Gastrocnemius medialis (tissue), 4 donors: ENCODE data around the gene TNNI3K. TPM values are rescaled to one million over a fixed set of nuclear protein-coding genes. Genes with fewer than 3 reads are reported as not detected.
A peak's percentile ranks its signal among the peaks of the same experiment; 100 is the strongest.

Source experiments
- ATAC-seq, 2 donors: fragments of 150-250 bp; one replicate each; pipeline ENCODE4 v1.9.1; 2016
- DNase-seq, 2 donors: peaks; one replicate each; pipeline ENCODE4 v3.0.0-alpha.2; 2019
- H3K27ac ChIP-seq, 4 donors: fragments of 200-600 bp; sonication (generic); 1 replicate in 1 of 4; 2 replicates in 3 of 4; pipeline ENCODE4 v1.5.1; 2016 to 2018; ENCODE audit warnings: mild to moderate bottlenecking in 2 of 4, moderate library complexity in 1 of 4
- H3K27me3 ChIP-seq, 3 donors: fragments of 200-600 bp; sonication (generic) in 2 of 3; 1 replicate in 1 of 3; 2 replicates in 2 of 3; pipeline versions ENCODE4 v1.5.1 to v1.6.0; 2016 to 2019; ENCODE audit warnings: mild to moderate bottlenecking in 1 of 3, moderate library complexity in 1 of 3
- H3K36me3 ChIP-seq, 2 donors: fragments of 200-600 bp; sonication (generic) in 1 of 2; one replicate each; pipeline ENCODE4 v1.5.1; 2017 to 2018
- H3K4me1 ChIP-seq, 2 donors: fragments of 200-600 bp; sonication (generic) in 1 of 2; one replicate each; pipeline ENCODE4 v1.5.1; 2016 to 2017; ENCODE audit warnings: mild to moderate bottlenecking in 2 of 2
- H3K4me3 ChIP-seq, 4 donors: fragments of 200-600 bp; sonication (generic) in 3 of 4; 1 replicate in 1 of 4; 2 replicates in 3 of 4; pipeline ENCODE4 v1.5.1; 2016 to 2019; ENCODE audit warnings: mild to moderate bottlenecking in 2 of 4
- H3K9me3 ChIP-seq, 3 donors: fragments of 200-600 bp; sonication (generic) in 2 of 3; 1 replicate in 1 of 3; 2 replicates in 2 of 3; pipeline ENCODE4 v1.5.1; 2016 to 2019
- POLR2A ChIP-seq, 2 donors: fragments of 450-650 bp; IDR thresholded peaks; one replicate each; pipeline ENCODE4 v1.6.1; 2017; ENCODE audit warnings: antibody characterized with exemption in 2 of 2, mild to moderate bottlenecking in 2 of 2, moderate library complexity in 2 of 2
- in situ Hi-C, 4 donors: fragments of 200-750 bp; cut with MboI; loops; one replicate each; pipeline versions ENCODE4 v1.15.0 to v1.8.0; 2017; ENCODE audit warnings: low sequenced_read_pairs in 4 of 4
- intact Hi-C: fragments of 100-400 bp; cut with DNase I; formaldehyde crosslinking; loops from one replicate; pipeline ENCODE4 v1.15.1; 2023; ENCODE audit warnings: low total_unique reads
- total RNA-seq, 4 donors: library from RNA; depleted of rRNA; stranded (reverse); fragments of >200 nt; gene quantifications; one replicate each; pipeline versions ENCODE4 v1.1.0 to v1.2.3, GENCODE V29; 2016
- TF ChIP-seq, protein P1 (sequence below), 5 experiments: fragments of 450-650 bp in 3 of 5; fragments of 200-600 bp in 2 of 5; sonication (generic) in 2 of 5; IDR thresholded peaks in 4 of 5; conservative IDR thresholded peaks in 1 of 5; 1 replicate in 4 of 5; 2 replicates in 1 of 5; pipeline ENCODE4 v1.5.1; 2016 to 2019; ENCODE audit warnings: antibody characterized with exemption in 5 of 5, mild to moderate bottlenecking in 3 of 5, moderate library complexity in 3 of 5

The TNNI3K gene
- total RNA-seq, 4 donors from 2014 or later = 0.39 to 8.6 (median 4.0) TPM

DNA sequence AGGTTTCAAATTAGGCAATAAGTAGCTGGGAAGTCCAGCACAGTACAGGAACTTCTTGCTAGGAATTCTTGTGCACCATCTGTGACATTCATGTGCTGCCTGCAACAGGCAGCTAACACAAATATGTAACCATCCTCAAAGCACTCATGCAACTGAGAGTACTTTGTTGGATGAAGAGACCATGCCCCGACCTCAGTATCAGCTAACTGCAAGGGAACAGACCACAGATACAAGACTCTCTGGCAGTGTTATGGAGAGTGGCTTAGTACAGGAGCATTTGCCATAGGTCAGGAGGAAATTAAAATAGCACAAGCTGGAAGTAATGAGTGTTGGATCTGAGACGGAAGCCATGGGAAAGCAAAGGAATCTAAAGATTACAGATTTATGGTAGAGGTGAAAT lies 153.7 kb downstream of the TNNI3K start:
- in situ Hi-C loops = no loop called here
- no peak for ATAC-seq
- Histone ChIP-seq H3K4me1 (no peaks in the 10 kb centered on the region), H3K36me3 (no peaks in the 10 kb centered on the region), H3K9me3 (no peaks in the 10 kb centered on the region), H3K27me3 (no peaks in the 10 kb centered on the region), H3K4me3 (no peak overlapping the region), H3K27ac (no peak overlapping the region)
- TF ChIP-seq POLR2A (IDR thresholded peaks at IDR 0.05) = no peak
- TF ChIP-seq, protein P1, sequence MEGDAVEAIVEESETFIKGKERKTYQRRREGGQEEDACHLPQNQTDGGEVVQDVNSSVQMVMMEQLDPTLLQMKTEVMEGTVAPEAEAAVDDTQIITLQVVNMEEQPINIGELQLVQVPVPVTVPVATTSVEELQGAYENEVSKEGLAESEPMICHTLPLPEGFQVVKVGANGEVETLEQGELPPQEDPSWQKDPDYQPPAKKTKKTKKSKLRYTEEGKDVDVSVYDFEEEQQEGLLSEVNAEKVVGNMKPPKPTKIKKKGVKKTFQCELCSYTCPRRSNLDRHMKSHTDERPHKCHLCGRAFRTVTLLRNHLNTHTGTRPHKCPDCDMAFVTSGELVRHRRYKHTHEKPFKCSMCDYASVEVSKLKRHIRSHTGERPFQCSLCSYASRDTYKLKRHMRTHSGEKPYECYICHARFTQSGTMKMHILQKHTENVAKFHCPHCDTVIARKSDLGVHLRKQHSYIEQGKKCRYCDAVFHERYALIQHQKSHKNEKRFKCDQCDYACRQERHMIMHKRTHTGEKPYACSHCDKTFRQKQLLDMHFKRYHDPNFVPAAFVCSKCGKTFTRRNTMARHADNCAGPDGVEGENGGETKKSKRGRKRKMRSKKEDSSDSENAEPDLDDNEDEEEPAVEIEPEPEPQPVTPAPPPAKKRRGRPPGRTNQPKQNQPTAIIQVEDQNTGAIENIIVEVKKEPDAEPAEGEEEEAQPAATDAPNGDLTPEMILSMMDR (IDR thresholded peaks at IDR 0.05 in 4 of 5, conservative IDR thresholded peaks at IDR 0.05 in 1 of 5) = no peak
- intact Hi-C loops = no loop called here
- DNase-seq = no peak

DNA sequence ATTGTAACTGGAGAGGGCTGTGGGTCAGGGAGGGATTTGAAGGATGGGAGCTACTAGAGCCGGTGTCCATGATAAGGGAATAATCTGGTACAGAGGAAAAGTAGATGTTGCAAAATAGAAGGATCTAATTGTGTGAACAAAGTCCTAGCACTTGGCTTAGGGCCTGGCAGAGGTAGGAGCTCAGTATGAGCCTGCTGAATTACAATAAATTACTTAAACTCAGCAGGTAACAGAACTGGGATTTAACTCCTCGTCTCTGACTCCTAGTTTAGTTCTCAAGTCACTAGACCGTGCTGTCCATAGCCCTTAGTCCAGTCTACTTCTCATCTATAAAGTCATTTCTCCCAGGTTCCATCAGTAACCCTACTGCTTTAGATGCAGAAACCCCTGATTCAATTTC lies 157.0 kb downstream of the TNNI3K start:
- H3K27me3 ChIP-seq = no peaks in the 10 kb centered on the region
- H3K9me3 ChIP-seq = no peaks in the 10 kb centered on the region
- TF ChIP-seq POLR2A (IDR thresholded peaks at IDR 0.05) = no peak
- TF ChIP-seq, protein P1 (IDR thresholded peaks at IDR 0.05 in 4 of 5, conservative IDR thresholded peaks at IDR 0.05 in 1 of 5) = no peak
- no peak for ATAC-seq
- H3K36me3 ChIP-seq = no peaks in the 10 kb centered on the region
- H3K27ac ChIP-seq = no peak overlapping the region
- H3K4me1 ChIP-seq = no peaks in the 10 kb centered on the region
- no peak overlapping the region for H3K4me3 ChIP-seq
- intact Hi-C loops = no loop called here
- no peak for DNase-seq
- in situ Hi-C loops = no loop called here

DNA sequence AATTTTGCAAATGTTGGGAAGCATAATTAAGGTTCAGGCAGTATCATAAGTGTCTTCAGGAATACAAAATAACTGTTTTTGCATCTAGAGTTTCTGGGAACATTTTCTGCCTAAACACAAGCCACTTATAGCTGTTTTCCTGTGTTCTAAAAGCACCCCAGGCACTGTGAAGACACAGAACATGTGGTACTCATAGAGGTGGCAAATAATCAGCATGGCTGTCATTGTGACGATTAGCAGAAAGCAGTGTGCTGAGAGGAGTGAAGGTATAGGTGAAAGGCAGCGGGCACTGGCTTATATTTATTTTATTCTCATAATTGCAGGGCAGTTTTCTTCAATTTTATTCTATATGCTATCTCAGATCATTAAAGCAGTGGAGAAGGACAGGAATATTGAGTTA lies 157.7 kb downstream of the TNNI3K start:
- no peak for DNase-seq
- in situ Hi-C loops = no loop called here
- no peak for ATAC-seq

DNA sequence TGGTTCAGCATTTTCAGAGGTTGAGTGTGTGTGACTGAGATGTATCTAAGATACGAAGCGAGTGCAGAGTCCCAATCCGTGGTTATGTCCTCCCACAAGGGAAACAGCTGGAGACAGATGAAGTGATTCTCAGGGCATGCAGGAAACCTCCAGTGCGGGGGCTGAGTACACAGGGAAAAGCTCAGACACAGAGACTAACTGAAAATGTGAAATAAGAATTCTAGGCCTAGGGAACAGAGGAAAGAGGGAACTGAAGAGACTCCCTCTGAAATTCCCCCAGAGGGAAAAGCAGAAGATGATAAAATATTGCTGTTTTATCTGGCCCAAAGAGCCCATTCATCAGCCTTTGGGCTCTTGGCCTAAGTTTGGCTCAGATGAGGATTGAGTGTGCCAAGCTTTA lies 160.4 kb downstream of the TNNI3K start:
- TF ChIP-seq, protein P1 (IDR thresholded peaks at IDR 0.05 in 4 of 5, conservative IDR thresholded peaks at IDR 0.05 in 1 of 5) = no peak
- TF ChIP-seq POLR2A (IDR thresholded peaks at IDR 0.05) = no peak
- intact Hi-C loops (no loop called here), in situ Hi-C loops (no loop called here)
- no peaks in the 10 kb centered on the region for H3K4me1 ChIP-seq
- H3K36me3 ChIP-seq = no peaks in the 10 kb centered on the region
- peak overlapping the region in 1 of 4 donors; percentile 46 for H3K27ac ChIP-seq
- no peak for DNase-seq
- no peaks in the 10 kb centered on the region for H3K9me3 ChIP-seq
- no peaks in the 10 kb centered on the region for H3K27me3 ChIP-seq
- H3K4me3 ChIP-seq = no peak overlapping the region
- no peak for ATAC-seq

More for the DNA sequence above, 157.7 kb downstream of the TNNI3K start:
- TF ChIP-seq, protein P1 (IDR thresholded peaks at IDR 0.05 in 4 of 5, conservative IDR thresholded peaks at IDR 0.05 in 1 of 5) = no peak
- Histone ChIP-seq H3K36me3 (no peaks in the 10 kb centered on the region), H3K4me3 (no peak overlapping the region), H3K27ac (no peak overlapping the region), H3K4me1 (no peaks in the 10 kb centered on the region), H3K27me3 (no peaks in the 10 kb centered on the region), H3K9me3 (no peaks in the 10 kb centered on the region)
- intact Hi-C loops = no loop called here

DNA sequence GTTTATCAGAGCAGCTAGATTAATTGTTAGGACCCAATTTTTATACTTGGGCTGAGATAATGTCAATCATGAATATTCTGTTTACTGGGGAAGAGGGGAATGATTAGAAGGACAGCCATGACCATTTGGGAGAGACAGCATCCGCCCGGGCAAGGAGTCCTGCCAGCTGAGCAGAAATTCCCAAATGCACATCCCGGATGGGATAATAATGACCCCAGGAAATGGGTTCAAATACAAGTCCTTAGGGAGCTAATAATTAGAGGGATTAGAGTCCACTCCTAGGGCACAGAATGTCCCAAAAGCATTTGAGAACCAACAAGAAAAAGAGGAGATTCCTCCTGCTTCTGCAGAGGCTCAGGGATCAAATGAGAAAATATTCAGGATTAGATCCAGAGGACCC lies 161.3 kb downstream of the TNNI3K start:
- H3K36me3 ChIP-seq = no peaks in the 10 kb centered on the region
- H3K9me3 ChIP-seq = no peaks in the 10 kb centered on the region
- in situ Hi-C loops (no loop called here), intact Hi-C loops (no loop called here)
- DNase-seq (no peak), ATAC-seq (peak; percentile 36)
- H3K4me1 ChIP-seq = no peaks in the 10 kb centered on the region
- peak overlapping the region in 3 of 4 donors; percentile 29 to 46 (median 39) for H3K27ac ChIP-seq
- no peak overlapping the region for H3K4me3 ChIP-seq
- no peak for TF ChIP-seq POLR2A (IDR thresholded peaks at IDR 0.05)
- TF ChIP-seq, protein P1 (IDR thresholded peaks at IDR 0.05 in 4 of 5, conservative IDR thresholded peaks at IDR 0.05 in 1 of 5) = no peak
- no peaks in the 10 kb centered on the region for H3K27me3 ChIP-seq
